ENCODE measurements around the gene PTPN23. TPM values are rescaled to one million over a fixed set of nuclear protein-coding genes. Genes with fewer than 3 reads are reported as not detected.
A peak's percentile ranks its signal among the peaks of the same experiment; 100 is the strongest.
"Not testable (repeated sequence)": the region's sequence is repeated elsewhere in the genome, so short reads cannot be mapped to it uniquely, and the experiment has no call there.

The PTPN23 gene
- total RNA-seq, 1 donor from 2014 or later: 18.8 TPM

- DNase-seq: not testable (repeated sequence)
These were observed 10.8 kb upstream of the PTPN23 start for GRCh38 chr3:47370020-47370419.

GRCh38 chr3:47370887-47371697 is 9.7 kb upstream of the PTPN23 start:
- no peak for DNase-seq

- DNase-seq: no peak
These were observed 6.2 kb upstream of the PTPN23 start for GRCh38 chr3:47374587-47374986.

DNA sequence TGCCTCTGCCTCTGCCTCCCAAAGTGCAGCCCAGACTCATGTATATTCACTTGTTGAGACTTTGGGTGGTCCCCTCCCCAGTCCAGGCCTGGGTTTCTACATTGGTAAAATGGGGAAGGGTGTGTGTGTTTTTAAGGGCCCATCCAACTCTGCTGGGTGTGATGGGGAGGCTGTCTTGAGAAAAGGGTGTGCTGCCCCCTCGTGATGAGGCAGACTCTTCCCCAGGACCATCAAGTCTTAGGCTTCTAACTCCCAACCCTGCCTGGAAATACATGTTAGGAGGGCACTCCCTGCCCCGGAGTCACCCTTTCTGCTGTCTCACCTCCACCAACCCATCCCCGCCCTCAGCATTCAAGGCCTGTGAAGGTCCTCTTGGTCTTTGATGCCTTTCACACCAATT is 4.4 kb upstream of the PTPN23 start:
- DNase-seq: no peak

- DNase-seq: no peak
These were observed 3.6 kb upstream of the PTPN23 start for GRCh38 chr3:47377186-47377585.

DNA sequence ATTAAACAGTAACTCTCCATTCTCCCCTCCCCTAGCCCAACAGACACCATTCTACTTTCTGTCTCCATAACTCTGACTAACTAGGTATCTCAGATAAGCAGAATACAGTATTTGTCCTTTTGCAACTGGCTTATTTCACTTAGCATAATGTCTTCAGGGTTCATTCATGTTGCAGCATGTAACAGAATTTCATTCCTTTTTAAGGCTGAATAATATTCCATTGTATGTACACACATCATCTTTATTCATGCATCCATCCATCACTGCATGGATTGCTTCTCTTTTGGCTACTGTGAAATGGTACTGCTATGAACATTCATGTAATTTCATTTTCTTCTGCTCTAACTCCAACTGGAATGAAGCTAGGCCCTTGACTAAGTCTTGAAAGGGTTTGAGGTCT is 2.0 kb upstream of the PTPN23 start:
- DNase-seq: no peak

- no peak for DNase-seq
These were observed 1.4 kb upstream of the PTPN23 start for GRCh38 chr3:47379411-47379899.

- DNase-seq: no peak
These were observed 708 bp upstream of the PTPN23 start for GRCh38 chr3:47380026-47380600.

DNA sequence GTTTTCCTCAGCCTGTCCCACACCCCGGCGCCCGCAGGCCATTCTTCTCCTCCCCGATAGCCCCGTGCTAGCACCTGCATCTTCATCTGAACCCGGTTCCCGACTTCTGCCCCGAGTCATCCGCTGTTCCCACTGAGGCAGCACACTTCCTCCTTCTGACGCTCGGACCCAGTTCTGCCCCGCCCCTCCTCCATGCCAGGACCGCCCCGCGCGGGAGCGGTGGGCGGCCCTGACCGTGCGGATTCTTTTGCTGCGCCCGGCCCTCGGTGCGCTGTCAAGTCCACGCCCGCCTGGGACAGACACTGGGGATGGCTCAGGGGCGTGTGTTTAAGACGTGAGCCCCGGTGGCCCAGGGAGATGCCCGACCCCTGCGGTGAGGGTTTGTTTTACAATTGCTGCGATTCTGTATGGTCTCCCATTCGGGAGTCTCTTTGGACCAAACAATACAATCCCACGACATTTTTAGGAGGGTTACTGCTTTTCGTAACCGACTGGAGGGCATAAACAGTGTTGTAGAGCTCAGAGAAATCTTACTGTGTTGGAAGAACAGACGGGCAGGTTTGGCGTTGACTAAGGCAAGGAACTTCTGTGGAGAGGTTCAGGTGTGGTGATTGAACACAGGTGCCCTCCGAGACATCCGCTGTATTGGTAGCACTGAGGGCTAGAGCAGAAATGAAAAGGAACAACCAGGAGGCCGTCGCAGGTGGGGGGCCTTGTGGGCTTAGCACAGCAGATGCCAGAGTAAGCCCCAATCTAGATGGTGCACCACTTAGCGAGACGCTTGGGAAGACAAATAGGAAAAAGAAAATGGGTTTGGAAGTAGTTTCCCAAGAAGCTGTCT is 716 bp downstream of the PTPN23 start:
- DNase-seq: peak; percentile 94

DNA sequence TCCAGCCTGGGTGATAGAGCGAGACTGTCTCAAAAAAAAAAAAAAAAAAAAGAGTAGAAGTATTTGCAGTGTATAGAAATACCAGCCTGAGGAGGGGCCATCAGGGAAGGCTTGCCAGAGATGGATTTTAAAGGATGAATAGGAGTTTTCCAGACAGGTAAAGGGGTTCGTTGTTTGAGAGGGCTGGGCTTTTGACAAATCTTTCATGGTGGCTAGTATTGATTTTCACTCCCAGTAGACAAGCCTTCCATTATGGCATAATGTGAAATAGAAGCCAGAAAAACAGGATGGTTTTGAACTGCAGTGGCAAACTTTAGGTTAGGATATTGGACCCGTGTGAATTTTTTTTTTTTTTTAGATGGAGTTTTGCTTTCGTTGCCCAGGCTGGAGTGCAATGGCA is 3.6 kb downstream of the PTPN23 start:
- DNase-seq: no peak

GRCh38 chr3:47385007-47385406 is 4.2 kb downstream of the PTPN23 start:
- DNase-seq: no peak

DNA sequence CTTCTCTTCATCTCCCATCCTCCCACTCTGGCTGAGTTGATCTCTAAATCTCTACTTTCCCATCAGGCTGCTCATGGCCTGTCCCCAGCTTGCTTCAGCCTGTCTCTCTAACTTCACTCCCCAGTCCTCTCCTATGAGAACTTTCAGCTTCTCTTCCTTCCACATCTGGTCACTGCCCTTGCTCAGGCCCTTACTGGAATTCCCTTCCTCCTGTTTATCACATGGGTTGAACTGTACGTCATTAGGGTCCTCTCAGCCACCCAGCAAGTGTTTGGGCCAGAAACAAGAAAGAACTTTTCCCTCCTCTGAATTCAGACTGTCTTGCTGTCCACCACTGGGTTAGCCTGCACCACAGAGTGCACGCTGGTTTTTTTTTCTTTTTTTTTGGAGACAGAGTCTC is 5.0 kb downstream of the PTPN23 start:
- DNase-seq: no peak

DNA sequence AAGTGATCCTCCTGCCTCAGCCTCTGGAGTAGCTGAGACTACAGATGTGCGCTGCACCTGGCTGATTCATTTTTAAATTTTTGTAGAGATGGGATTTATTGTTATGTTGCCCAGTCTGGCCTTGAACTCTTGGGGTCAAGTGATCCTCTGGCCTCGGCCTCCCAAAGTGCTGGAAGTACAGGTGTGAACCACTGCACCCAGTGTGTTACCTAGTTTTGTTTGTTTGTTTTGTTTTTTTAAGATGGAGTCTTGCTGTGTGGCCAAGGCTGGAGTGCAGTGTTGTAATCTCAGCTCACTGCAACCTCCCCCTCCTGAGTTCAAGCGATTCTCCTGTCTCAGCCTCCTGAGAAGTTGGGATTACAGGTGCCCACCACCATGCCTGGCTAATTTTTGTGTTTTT is 12.1 kb downstream of the PTPN23 start:
- no peak for DNase-seq

DNA sequence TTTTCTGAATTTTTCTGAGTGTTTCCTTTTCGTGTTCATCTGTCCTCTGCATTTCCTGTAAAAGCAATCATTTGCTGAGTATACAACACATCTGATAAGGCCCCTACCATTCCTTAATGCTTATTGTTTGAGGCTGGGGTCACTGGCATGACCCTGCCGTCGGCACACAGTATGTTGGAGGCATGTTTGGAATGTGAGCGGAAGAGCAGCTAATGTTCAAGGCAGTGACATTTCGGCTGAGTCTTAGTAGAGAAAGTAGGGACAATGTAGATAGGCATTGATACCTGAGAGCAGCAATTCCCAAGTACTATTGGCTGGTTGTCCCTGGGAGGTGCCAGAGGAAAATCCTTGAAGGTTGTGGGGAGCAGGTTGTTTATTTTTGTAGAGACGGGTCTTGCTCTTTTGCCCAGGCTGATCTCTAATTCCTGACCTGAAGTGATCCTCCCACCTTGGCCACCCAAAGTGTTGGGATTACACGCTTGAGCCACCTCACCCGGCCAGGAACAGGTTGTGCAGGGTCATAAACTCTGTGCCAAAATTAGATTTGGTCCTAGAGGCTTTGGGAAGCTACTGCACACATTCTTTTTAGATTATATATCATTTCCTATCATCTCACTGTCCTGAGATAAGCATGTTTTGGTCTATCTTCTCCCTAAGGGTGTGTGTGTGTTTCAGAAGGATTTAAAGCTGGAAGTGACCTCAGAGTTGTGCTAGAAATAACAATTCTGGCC is 13.5 kb downstream of the PTPN23 start:
- DNase-seq: no peak

GRCh38 chr3:47394881-47395280 is 14.1 kb downstream of the PTPN23 start:
- peak; percentile 64 for DNase-seq

- DNase-seq: no peak
These were observed 17.4 kb downstream of the PTPN23 start for GRCh38 chr3:47398228-47398627.

DNA sequence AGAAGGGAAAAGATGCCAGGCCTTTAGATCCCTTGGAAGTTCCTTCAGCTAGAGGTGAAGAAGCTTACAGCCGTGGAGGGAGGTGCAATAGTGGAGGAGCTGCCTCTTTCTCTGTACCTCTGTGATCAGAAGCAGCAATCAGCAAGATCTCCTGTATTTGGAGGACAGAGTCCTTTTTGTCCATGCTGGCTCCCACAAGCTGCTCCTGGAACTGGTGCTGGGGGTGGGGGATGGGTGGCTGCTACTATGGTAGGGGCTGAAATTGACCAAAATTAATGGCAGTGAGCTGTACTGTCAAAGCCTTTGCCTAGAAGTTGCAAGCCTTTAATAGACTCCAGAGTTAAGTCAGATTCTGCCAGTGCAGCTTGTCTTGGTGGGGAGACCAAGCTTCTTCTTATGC is 18.2 kb downstream of the PTPN23 start:
- DNase-seq: no peak

DNA sequence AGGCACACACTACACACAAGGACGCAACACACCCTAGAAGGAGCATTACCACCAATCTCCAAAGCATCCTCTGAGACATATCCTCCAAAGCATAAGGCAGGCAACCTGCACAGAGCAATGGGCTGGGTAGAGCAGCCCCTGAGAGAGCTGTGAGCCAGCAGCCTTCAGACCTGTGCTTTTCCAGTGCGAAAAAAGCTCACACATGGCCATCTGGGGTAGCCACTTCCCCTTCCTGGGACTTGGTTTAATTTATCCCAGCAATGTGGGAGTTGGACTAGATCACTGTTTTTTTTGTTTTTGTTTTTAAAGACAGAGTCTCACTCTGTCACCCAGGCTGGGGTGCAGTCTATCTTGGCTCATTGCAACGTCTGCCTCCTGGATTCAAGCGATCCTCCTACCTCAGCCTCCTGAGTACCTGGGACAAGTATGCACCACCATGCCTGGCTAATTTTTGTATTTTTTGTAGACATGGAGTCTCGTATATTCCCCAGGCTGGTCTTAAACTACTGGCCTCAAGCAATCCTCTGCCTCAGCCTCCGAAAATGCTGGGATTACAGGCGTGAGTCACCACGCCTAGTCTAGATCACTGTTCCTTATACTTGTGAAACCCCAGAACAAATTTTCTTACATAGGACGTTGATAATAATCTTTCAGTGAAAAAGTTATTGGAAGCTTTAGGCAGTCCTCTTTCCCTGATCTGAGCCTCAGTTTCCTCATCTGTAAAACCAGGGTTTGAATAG is 18.9 kb downstream of the PTPN23 start:
- no peak for DNase-seq

GRCh38 chr3:47404431-47404876 is 23.6 kb downstream of the PTPN23 start:
- no peak for DNase-seq

DNA sequence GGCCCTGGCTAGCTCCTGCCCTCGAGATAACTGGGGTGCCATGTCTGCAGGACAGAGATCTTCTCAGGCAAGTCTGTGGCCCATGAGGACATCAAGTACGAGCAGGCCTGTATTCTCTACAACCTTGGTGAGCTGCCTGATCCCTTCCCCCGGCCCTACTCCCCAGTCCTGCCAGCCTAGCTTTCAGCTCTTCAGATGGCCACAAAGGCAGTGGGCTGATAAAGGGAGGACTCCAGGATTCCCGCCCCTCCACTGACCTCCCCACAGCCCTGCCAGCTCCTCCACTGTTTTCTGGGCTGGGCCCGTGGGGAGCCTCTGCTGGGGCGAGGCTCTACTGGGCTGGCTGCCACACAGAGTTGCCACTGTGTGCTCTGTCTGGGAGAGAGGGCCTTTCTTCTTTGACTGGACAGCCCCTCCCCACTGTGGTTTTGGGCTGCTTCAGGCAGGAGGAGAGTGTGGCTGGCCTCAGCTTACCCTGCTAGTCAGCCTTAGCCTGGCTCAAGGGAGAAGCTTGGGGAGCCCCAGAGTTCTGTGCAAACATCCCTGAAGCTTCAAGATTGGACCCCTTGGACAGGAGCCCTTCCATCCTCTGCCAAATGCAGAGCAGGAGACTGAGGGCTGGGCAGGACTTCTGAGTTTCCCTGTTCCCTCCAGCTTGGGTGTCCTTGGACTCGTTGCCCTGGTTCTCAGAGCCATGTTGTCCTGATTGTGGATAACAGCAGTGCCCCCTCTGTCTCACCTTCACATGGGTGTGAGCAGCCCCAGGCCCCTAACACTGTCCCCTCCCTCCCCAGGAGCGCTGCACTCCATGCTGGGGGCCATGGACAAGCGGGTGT is 24.4 kb downstream of the PTPN23 start:
- DNase-seq: peak; percentile 51
